Measurements from ENCODE around the gene VSTM5. TPM values are rescaled to one million over a fixed set of nuclear protein-coding genes. Genes with fewer than 3 reads are reported as not detected.

The VSTM5 gene
- total RNA-seq, 1 donor from 2014 or later = not detected

DNA sequence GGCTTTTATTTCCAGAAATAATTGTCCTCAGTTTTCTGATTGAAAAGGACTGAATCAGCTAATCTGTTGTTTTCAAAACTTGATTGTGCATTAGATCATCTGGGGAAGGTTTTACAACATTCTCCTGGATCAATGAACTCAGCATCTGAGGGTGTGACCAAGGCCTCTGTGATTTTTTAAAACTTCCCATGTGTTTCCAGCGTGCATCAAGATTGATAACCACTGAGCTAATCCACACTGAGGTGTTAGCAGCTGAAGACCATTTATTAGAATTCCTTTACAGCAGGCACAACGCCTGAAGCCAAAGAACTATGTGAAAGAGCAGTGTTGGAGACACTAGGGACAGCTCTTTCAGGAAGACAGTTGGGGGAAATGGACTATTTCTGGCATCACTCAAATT is 10.2 kb downstream of the VSTM5 start:
- no peaks in the 10 kb centered on the region for H3K36me3 Mint-ChIP-seq (ENCODE audit: low read depth)
- H3K27ac Mint-ChIP-seq = no peak overlapping the region
- H3K4me1 Mint-ChIP-seq (ENCODE audit: low read depth) = no peaks in the 10 kb centered on the region
- no peak for DNase-seq (ENCODE audit: low spot score)
- H3K9me3 Mint-ChIP-seq = no peaks in the 10 kb centered on the region
- H3K4me3 Mint-ChIP-seq (ENCODE audit: low read depth) = no peak overlapping the region
- no peaks in the 10 kb centered on the region for H3K27me3 Mint-ChIP-seq (ENCODE audit: low read depth)
- intact Hi-C loops (cut with micrococcal nuclease) = no loop called here

- no peak overlapping the region for H3K4me3 Mint-ChIP-seq (ENCODE audit: low read depth)
- H3K27ac Mint-ChIP-seq = no peak overlapping the region
- intact Hi-C loops (cut with micrococcal nuclease) = no loop called here
- DNase-seq (ENCODE audit: low spot score) = no peak
- no peaks in the 10 kb centered on the region for H3K36me3 Mint-ChIP-seq (ENCODE audit: low read depth)
- H3K4me1 Mint-ChIP-seq (ENCODE audit: low read depth) = no peaks in the 10 kb centered on the region
- H3K27me3 Mint-ChIP-seq (ENCODE audit: low read depth) = no peaks in the 10 kb centered on the region
- no peaks in the 10 kb centered on the region for H3K9me3 Mint-ChIP-seq
Observed at GRCh38 chr11:93838967-93839366, 11.5 kb downstream of the VSTM5 start.

- H3K36me3 Mint-ChIP-seq (ENCODE audit: low read depth) = no peaks in the 10 kb centered on the region
- intact Hi-C loops (cut with micrococcal nuclease) = no loop called here
Observed at GRCh38 chr11:93832780-93833179, 17.6 kb downstream of the VSTM5 start.

GRCh38 chr11:93831343-93832127 is 18.9 kb downstream of the VSTM5 start:
- Mint-ChIP-seq H3K36me3 (ENCODE audit: low read depth) (no peaks in the 10 kb centered on the region), H3K4me1 (ENCODE audit: low read depth) (no peaks in the 10 kb centered on the region), H3K27me3 (ENCODE audit: low read depth) (peaks cover 8% of the 10 kb centered on the region), H3K4me3 (ENCODE audit: low read depth) (no peak overlapping the region), H3K27ac (no peak overlapping the region), H3K9me3 (no peaks in the 10 kb centered on the region)
- no peak for DNase-seq (ENCODE audit: low spot score)
- intact Hi-C loops (cut with micrococcal nuclease) = no loop called here

More at GRCh38 chr11:93832780-93833179, 17.6 kb downstream of the VSTM5 start:
- Mint-ChIP-seq H3K9me3 (no peaks in the 10 kb centered on the region), H3K4me3 (ENCODE audit: low read depth) (no peak overlapping the region), H3K27ac (no peak overlapping the region), H3K4me1 (ENCODE audit: low read depth) (no peaks in the 10 kb centered on the region), H3K27me3 (ENCODE audit: low read depth) (peaks cover 6% of the 10 kb centered on the region)
- no peak for DNase-seq (ENCODE audit: low spot score)

DNA sequence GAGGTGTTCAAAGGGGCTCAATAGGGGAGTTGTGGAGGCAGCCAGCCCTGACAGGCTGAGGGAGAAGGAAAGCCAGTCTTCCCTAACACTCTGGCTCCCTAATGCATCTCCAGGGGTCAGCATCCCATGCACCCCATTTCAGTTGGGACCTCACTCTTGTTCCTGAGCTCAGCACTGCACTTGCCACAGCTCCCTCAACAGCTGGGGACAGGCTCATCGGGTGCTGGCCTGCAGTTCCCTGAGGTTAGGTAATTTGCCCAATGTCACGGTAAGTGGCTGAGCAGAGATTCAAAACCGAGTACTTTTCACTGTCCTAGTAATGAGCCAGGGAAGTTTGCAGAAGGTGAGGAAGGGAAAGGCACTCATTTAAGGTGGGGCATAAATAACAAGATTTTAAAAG is 20.8 kb downstream of the VSTM5 start:
- H3K4me1 Mint-ChIP-seq (ENCODE audit: low read depth) = no peaks in the 10 kb centered on the region
- H3K4me3 Mint-ChIP-seq (ENCODE audit: low read depth) = no peak overlapping the region
- no peaks in the 10 kb centered on the region for H3K36me3 Mint-ChIP-seq (ENCODE audit: low read depth)
- H3K27ac Mint-ChIP-seq = no peak overlapping the region
- intact Hi-C loops (cut with micrococcal nuclease) = no loop called here
- no peak for DNase-seq (ENCODE audit: low spot score)
- peaks cover 8% of the 10 kb centered on the region for H3K27me3 Mint-ChIP-seq (ENCODE audit: low read depth)
- H3K9me3 Mint-ChIP-seq = no peaks in the 10 kb centered on the region

- intact Hi-C loops (cut with micrococcal nuclease) = no loop called here
- no peak overlapping the region for H3K4me3 Mint-ChIP-seq (ENCODE audit: low read depth)
- DNase-seq (ENCODE audit: low spot score) = no peak
- no peaks in the 10 kb centered on the region for H3K9me3 Mint-ChIP-seq
- H3K4me1 Mint-ChIP-seq (ENCODE audit: low read depth) = no peaks in the 10 kb centered on the region
- no peak overlapping the region for H3K27ac Mint-ChIP-seq
- peaks cover 5% of the 10 kb centered on the region for H3K27me3 Mint-ChIP-seq (ENCODE audit: low read depth)
- no peaks in the 10 kb centered on the region for H3K36me3 Mint-ChIP-seq (ENCODE audit: low read depth)
Observed at GRCh38 chr11:93827363-93827762, 23.1 kb downstream of the VSTM5 start.

- Mint-ChIP-seq H3K27me3 (ENCODE audit: low read depth) (peaks cover 2% of the 10 kb centered on the region), H3K4me3 (ENCODE audit: low read depth) (no peak overlapping the region), H3K36me3 (ENCODE audit: low read depth) (no peaks in the 10 kb centered on the region), H3K27ac (no peak overlapping the region), H3K4me1 (ENCODE audit: low read depth) (no peaks in the 10 kb centered on the region), H3K9me3 (no peaks in the 10 kb centered on the region)
- intact Hi-C loops (cut with micrococcal nuclease) = no loop called here
- no peak for DNase-seq (ENCODE audit: low spot score)
Observed at GRCh38 chr11:93823210-93823609, 27.2 kb downstream of the VSTM5 start.

DNA sequence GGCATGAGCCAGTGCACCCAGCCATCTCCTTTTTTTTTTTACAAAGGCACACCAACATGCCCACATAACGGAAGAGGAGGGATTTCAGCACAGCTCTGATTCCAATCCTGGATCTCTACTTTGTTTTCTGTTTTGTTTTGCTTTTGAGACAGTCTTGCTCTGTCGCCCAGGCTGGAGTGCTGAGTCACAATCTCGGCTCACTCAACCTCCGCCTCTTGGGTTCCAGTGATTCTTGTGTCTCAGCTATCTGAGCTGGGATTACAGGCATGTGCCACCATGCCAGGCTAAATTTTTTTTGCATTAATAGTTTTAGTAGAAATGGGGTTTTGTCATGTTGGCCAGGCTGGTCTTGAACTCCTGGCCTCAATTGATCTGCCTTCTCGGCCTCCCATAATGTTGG is 28.1 kb downstream of the VSTM5 start:
- Mint-ChIP-seq H3K4me3 (ENCODE audit: low read depth) (no peak overlapping the region), H3K27ac (no peak overlapping the region), H3K27me3 (ENCODE audit: low read depth) (peaks cover 2% of the 10 kb centered on the region), H3K9me3 (no peaks in the 10 kb centered on the region), H3K36me3 (ENCODE audit: low read depth) (no peaks in the 10 kb centered on the region), H3K4me1 (ENCODE audit: low read depth) (no peaks in the 10 kb centered on the region)
- intact Hi-C loops (cut with micrococcal nuclease) = no loop called here
- DNase-seq (ENCODE audit: low spot score) = no peak

- H3K4me1 Mint-ChIP-seq (ENCODE audit: low read depth) = no peaks in the 10 kb centered on the region
- intact Hi-C loops (cut with micrococcal nuclease) = no loop called here
- H3K9me3 Mint-ChIP-seq = no peaks in the 10 kb centered on the region
- DNase-seq (ENCODE audit: low spot score) = no peak
- no peak overlapping the region for H3K27ac Mint-ChIP-seq
- H3K27me3 Mint-ChIP-seq (ENCODE audit: low read depth) = peaks cover under 1% of the 10 kb centered on the region
- H3K4me3 Mint-ChIP-seq (ENCODE audit: low read depth) = no peak overlapping the region
- H3K36me3 Mint-ChIP-seq (ENCODE audit: low read depth) = no peaks in the 10 kb centered on the region
Observed at GRCh38 chr11:93821617-93822016, 28.8 kb downstream of the VSTM5 start.

GRCh38 chr11:93820847-93821246 is 29.6 kb downstream of the VSTM5 start:
- H3K27me3 Mint-ChIP-seq (ENCODE audit: low read depth) = no peaks in the 10 kb centered on the region
- no peak for DNase-seq (ENCODE audit: low spot score)
- no peaks in the 10 kb centered on the region for H3K4me1 Mint-ChIP-seq (ENCODE audit: low read depth)
- intact Hi-C loops (cut with micrococcal nuclease) = no loop called here
- no peak overlapping the region for H3K4me3 Mint-ChIP-seq (ENCODE audit: low read depth)
- no peaks in the 10 kb centered on the region for H3K9me3 Mint-ChIP-seq
- no peak overlapping the region for H3K27ac Mint-ChIP-seq
- H3K36me3 Mint-ChIP-seq (ENCODE audit: low read depth) = peaks cover 4% of the 10 kb centered on the region

DNA sequence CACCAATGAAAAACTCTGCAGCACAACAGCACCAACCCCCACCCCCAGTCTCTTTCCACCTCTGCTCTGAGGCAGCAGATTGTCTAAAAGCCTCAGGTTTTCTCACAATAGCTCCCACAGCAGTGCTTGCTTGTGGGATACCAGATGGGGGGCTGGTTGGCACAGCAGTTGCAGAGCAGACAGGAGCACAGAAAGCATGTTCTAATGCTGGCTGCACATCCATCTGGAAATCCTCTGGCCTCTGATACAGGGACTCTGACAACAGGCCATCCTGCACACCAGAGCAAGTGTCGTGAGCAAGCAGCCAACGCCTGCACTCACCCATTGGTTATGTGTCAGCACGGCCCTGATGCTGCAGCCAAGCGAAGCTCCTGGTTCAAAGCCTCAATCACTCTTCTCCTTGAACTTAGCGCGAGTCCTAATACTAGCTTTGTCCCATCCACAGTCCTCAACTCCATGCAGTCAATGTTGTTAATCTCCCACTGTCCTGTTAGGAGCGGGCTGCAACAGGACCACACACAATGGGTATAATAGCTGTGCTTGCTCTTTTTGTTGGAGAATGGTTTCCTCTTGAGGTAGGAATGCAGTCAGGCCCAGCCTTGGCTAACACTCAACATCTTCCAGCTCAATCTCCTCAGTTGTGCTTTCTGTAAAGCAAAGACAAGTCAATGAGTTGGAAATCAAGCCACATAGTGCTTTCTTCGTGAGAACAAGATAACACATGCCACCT is 30.3 kb downstream of the VSTM5 start:
- no peak overlapping the region for H3K4me3 Mint-ChIP-seq (ENCODE audit: low read depth)
- peaks cover 9% of the 10 kb centered on the region for H3K36me3 Mint-ChIP-seq (ENCODE audit: low read depth)
- no peaks in the 10 kb centered on the region for H3K4me1 Mint-ChIP-seq (ENCODE audit: low read depth)
- no peak for DNase-seq (ENCODE audit: low spot score)
- no peak overlapping the region for H3K27ac Mint-ChIP-seq
- intact Hi-C loops (cut with micrococcal nuclease) = no loop called here
- H3K27me3 Mint-ChIP-seq (ENCODE audit: low read depth) = no peaks in the 10 kb centered on the region
- no peaks in the 10 kb centered on the region for H3K9me3 Mint-ChIP-seq

DNA sequence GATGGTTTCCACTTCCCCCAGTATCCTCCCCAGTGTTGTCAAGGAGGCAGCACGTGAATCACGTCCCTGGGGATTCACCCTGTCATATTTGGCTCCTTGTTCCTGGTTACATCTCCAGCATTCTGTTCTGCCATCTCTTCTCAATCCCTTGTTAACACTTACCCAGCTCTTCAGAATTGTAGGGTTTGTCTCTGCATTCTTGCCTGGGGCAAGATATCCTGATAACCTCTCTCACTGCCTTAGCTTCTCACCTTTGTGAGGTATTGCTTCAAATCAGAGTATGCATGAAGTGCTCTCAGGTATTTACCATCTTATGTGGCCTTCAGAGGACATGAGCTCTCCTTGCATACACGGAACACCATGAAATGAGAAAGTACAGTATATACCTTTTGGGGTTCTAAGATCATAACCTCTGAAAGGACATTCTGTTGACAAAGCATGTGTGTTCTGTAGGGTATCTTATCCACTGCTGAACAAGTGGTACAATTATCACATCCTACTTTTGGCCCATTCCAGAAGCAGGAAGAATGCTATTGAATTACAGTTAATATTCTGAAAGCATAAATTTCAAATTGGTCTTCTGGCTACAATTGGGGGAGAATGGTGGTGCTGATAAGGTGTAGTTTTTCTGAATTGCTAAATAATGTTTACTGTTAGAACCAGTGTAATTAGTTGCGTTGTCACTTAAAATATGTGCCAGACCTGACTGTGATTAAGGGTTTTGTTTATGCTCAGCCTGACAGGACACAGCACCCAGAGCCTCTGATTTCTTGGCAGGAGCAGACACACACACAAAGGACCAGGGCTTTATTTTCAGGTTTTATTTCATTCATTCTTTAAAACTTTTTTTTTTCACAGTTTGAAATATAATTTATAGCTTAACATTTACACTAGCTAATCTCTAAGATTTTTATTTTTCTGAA is 32.7 kb downstream of the VSTM5 start:
- intact Hi-C loops (cut with micrococcal nuclease) = no loop called here
- no peaks in the 10 kb centered on the region for H3K9me3 Mint-ChIP-seq
- DNase-seq (ENCODE audit: low spot score) = no peak
- no peaks in the 10 kb centered on the region for H3K4me1 Mint-ChIP-seq (ENCODE audit: low read depth)
- no peak overlapping the region for H3K27ac Mint-ChIP-seq
- H3K4me3 Mint-ChIP-seq (ENCODE audit: low read depth) = no peak overlapping the region
- H3K27me3 Mint-ChIP-seq (ENCODE audit: low read depth) = no peaks in the 10 kb centered on the region
- H3K36me3 Mint-ChIP-seq (ENCODE audit: low read depth) = peaks cover 31% of the 10 kb centered on the region

All from activated T-helper 2 cell treated with anti-CD3 and anti-CD28 coated beads, Interferon-gamma antibody, Interleukin-2, Interleukin-4, amounts not matched to agents 10 μg/mL and 5 μg/mL and 100 μg/mL, durations not matched to agents 14 hours and 24 hours and 36 hours (primary cell).